WTC11 (cell line): Measurements from ENCODE around the gene RGS12. TPM values are rescaled to one million over a fixed set of nuclear protein-coding genes. Genes with fewer than 3 reads are reported as not detected.

Source experiments
- ATAC-seq: fragments of 200-7000 bp; cut with Tn5 transposase; 2 replicates; pipeline ENCODE4 v1.10.0; 2021; ENCODE audit warnings: mild to moderate bottlenecking, moderate library complexity
- CTCF ChIA-PET: fragments of 300-600 bp; sonication (Branson Sonifier 250); formaldehyde crosslinking; loops from one replicate; lab custom pipeline; 2021; ENCODE audit warnings: antibody characterized with exemption; lab: Charles Lee
- POLR2A ChIA-PET: fragments of 350-600 bp; sonication (Branson Sonifier 250); formaldehyde crosslinking; loops from one replicate; lab custom pipeline; 2021; ENCODE audit warnings: antibody characterized with exemption; lab: Charles Lee
- DNase-seq: peaks from one replicate; pipeline ENCODE4 v3.0.0; 2021; ENCODE audit warnings: low spot score
- H3K27ac Mint-ChIP-seq: 2 replicates; pipeline ENCODE4 v1.8.0; 2021; ENCODE audit warnings: mixed read lengths
- H3K27me3 Mint-ChIP-seq: 2 replicates; pipeline ENCODE4 v1.8.0; 2021; ENCODE audit warnings: low read depth, mild to moderate bottlenecking, moderate library complexity, mixed read lengths
- H3K36me3 Mint-ChIP-seq: 2 replicates; pipeline ENCODE4 v1.8.0; 2021; ENCODE audit warnings: mixed read lengths
- H3K4me1 Mint-ChIP-seq: 2 replicates; pipeline ENCODE4 v1.8.0; 2022; ENCODE audit warnings: mixed read lengths
- H3K4me3 Mint-ChIP-seq: 2 replicates; pipeline ENCODE4 v1.8.0; 2021; ENCODE audit warnings: mild to moderate bottlenecking, moderate library complexity, mixed read lengths
- H3K9me3 Mint-ChIP-seq: 2 replicates; pipeline ENCODE4 v1.8.0; 2021; ENCODE audit warnings: mixed read lengths
- ARID4B ChIP-seq: sonication (generic); formaldehyde crosslinking; IDR thresholded peaks from 2 replicates; pipeline ENCODE4 v1.8.0; 2023; ENCODE audit warnings: missing genetic modification reagents, mild to moderate bottlenecking, borderline replicate concordance
- ATF1 ChIP-seq: sonication (generic); formaldehyde crosslinking; IDR thresholded peaks from 2 replicates; pipeline ENCODE4 v1.8.1; 2023; ENCODE audit warnings: mild to moderate bottlenecking, moderate library complexity, missing genetic modification reagents
- ATF3 ChIP-seq: sonication (generic); formaldehyde crosslinking; conservative IDR thresholded peaks from 2 replicates; pipeline ENCODE4 v1.8.1; 2022; ENCODE audit warnings: mild to moderate bottlenecking, missing genetic modification reagents
- CBFB ChIP-seq: sonication (generic); formaldehyde crosslinking; IDR thresholded peaks from 2 replicates; pipeline ENCODE4 v1.8.1; 2022; ENCODE audit warnings: mild to moderate bottlenecking, low read depth, missing genetic modification reagents
- CTCF ChIP-seq: fragments of 200-600 bp; IDR thresholded peaks from 2 replicates; pipeline ENCODE4 v1.8.0; 2022; ENCODE audit warnings: antibody characterized with exemption
- GABPB1 ChIP-seq: sonication (generic); formaldehyde crosslinking; IDR thresholded peaks from 2 replicates; pipeline ENCODE4 v1.8.1; 2023; ENCODE audit warnings: mild to moderate bottlenecking, missing genetic modification reagents
- IRF1 ChIP-seq: sonication (generic); formaldehyde crosslinking; IDR thresholded peaks from 2 replicates; pipeline ENCODE4 v1.8.0; 2023; ENCODE audit warnings: missing genetic modification reagents
- MLX ChIP-seq: sonication (generic); formaldehyde crosslinking; IDR thresholded peaks from 2 replicates; pipeline ENCODE4 v1.8.1; 2023; ENCODE audit warnings: mild to moderate bottlenecking, missing genetic modification reagents, moderate library complexity
- NFATC4 ChIP-seq: fragments of 250-450 bp; sonication (Bioruptor Pico); IDR thresholded peaks from 2 replicates; pipeline ENCODE4 v1.9.0; 2021; ENCODE audit warnings: mild to moderate bottlenecking
- NFE2L1 ChIP-seq: sonication (generic); formaldehyde crosslinking; IDR thresholded peaks from 2 replicates; pipeline ENCODE4 v1.8.1; 2023; ENCODE audit warnings: missing genetic modification reagents
- USF1 ChIP-seq: sonication (generic); formaldehyde crosslinking; IDR thresholded peaks from 2 replicates; pipeline ENCODE4 v1.8.0; 2022; ENCODE audit warnings: mild to moderate bottlenecking, missing genetic modification reagents
- ZNF121 ChIP-seq: sonication (generic); formaldehyde crosslinking; IDR thresholded peaks from 2 replicates; pipeline ENCODE4 v1.8.0; 2023; ENCODE audit warnings: missing genetic modification reagents
- ZNF219 ChIP-seq: sonication (generic); formaldehyde crosslinking; IDR thresholded peaks from 2 replicates; pipeline ENCODE4 v1.8.0; 2023; ENCODE audit warnings: missing genetic modification reagents, mild to moderate bottlenecking, borderline replicate concordance
- ZNF423 ChIP-seq: fragments of 250-450 bp; sonication (Bioruptor Pico); IDR thresholded peaks from 2 replicates; pipeline ENCODE4 v2.1.2; 2022; ENCODE audit warnings: mild to moderate bottlenecking, moderate library complexity
- total RNA-seq: library from RNA; stranded (reverse); gene quantifications from 3 replicates; pipeline ENCODE4 v1.2.3, GENCODE V29; 2021
- TF ChIP-seq, protein P1 (sequence below): sonication (generic); formaldehyde crosslinking; IDR thresholded peaks from 2 replicates; pipeline ENCODE4 v1.8.1; 2023; ENCODE audit warnings: mild to moderate bottlenecking, moderate library complexity, missing genetic modification reagents
- TF ChIP-seq, protein P2 (sequence below): sonication (generic); formaldehyde crosslinking; IDR thresholded peaks from 2 replicates; pipeline ENCODE4 v1.8.1; 2022; ENCODE audit warnings: low read depth, mild to moderate bottlenecking, moderate library complexity, missing genetic modification reagents, borderline replicate concordance

RGS12 gene
- total RNA-seq, 1 experiment from 2014 or later = 21.0 TPM

DNA sequence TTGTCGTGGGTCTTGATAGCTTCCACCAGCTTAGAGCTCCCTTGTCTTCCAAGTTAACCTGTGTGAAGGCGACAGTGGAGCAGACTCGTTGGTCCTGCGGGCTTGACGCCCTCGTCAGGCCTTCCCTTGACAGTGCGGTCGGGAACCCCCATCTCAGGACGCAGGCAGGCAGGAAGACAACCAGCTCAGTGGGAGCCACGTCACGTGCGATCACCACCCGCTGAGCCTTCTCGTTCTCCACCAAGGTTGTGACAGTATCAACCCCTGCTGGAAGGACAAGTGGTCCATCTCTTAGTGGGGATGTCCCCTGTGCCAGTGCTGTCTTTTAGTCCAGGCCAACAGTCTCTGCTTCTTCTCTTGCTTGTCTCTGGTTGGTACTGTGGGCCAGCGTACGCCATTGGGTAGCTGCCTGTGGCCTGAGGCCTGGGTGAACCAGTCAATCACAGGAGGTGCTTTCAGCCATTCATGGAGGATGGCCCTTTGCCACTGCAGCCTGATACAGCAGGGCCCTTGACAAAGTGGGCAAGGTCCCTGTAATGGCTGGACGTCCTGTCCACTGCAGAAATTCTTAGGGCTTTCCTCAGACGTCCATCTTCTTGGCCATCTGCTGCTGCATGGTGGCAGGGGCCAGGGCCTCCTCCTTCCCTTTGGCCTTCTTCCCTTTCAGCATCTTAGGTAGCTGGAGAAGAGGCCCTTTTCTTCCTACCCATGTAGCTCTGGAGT, 31.4 kb downstream of the RGS12 start (continued):
- TF ChIP-seq ARID4B (CRISPR knock-in tag) = peak; percentile 43; the same call in 1 of the 2 replicates
- no peak for TF ChIP-seq ATF1 (CRISPR knock-in tag)
- TF ChIP-seq ATF3 (CRISPR knock-in tag) = no peak
- peak; percentile 24; the same call in 1 of the 2 replicates for TF ChIP-seq ZNF423 (CRISPR knock-in tag)
- no peak for TF ChIP-seq IRF1
- TF ChIP-seq NFE2L1 (CRISPR knock-in tag) = no peak
- TF ChIP-seq, protein P1, sequence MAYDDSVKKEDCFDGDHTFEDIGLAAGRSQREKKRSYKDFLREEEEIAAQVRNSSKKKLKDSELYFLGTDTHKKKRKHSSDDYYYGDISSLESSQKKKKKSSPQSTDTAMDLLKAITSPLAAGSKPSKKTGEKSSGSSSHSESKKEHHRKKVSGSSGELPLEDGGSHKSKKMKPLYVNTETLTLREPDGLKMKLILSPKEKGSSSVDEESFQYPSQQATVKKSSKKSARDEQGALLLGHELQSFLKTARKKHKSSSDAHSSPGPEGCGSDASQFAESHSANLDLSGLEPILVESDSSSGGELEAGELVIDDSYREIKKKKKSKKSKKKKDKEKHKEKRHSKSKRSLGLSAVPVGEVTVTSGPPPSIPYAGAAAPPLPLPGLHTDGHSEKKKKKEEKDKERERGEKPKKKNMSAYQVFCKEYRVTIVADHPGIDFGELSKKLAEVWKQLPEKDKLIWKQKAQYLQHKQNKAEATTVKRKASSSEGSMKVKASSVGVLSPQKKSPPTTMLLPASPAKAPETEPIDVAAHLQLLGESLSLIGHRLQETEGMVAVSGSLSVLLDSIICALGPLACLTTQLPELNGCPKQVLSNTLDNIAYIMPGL (CRISPR knock-in tag) = 0 out of 2 replicates have a peak, but pooled peaks have one; percentile 51

GRCh38 chr4:3328814-3329663, 36.2 kb downstream of the RGS12 start:
- ChIA-PET CTCF (interaction anchor here (0.6 to 2.0 kb wide), 3 partner anchors 10 to 106 kb away, joined by 3 to 12 read pairs (median 4); no protein-coding TSS in a partner anchor), POLR2A (no interaction called here)
- ATAC-seq = no peak
- Mint-ChIP-seq H3K9me3 (no peaks in the 10 kb centered on the region), H3K27me3 (no peaks in the 10 kb centered on the region), H3K36me3 (no peaks in the 10 kb centered on the region), H3K4me1 (peaks cover 4% of the 10 kb centered on the region), H3K27ac (no peak overlapping the region), H3K4me3 (no peak overlapping the region)
- no peak for DNase-seq
- no peak for TF ChIP-seq ATF3 (CRISPR knock-in tag)
- no peak for TF ChIP-seq CTCF
- TF ChIP-seq NFATC4 = no peak
- TF ChIP-seq, protein P2, sequence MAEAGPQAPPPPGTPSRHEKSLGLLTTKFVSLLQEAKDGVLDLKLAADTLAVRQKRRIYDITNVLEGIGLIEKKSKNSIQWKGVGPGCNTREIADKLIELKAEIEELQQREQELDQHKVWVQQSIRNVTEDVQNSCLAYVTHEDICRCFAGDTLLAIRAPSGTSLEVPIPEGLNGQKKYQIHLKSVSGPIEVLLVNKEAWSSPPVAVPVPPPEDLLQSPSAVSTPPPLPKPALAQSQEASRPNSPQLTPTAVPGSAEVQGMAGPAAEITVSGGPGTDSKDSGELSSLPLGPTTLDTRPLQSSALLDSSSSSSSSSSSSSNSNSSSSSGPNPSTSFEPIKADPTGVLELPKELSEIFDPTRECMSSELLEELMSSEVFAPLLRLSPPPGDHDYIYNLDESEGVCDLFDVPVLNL (CRISPR knock-in tag) = no peak
- TF ChIP-seq ZNF121 = no peak
- TF ChIP-seq MLX = no peak
- TF ChIP-seq USF1 = no peak
- TF ChIP-seq CBFB (CRISPR knock-in tag) = no peak
- TF ChIP-seq ZNF219 (CRISPR knock-in tag) = no peak
- no peak for TF ChIP-seq GABPB1 (CRISPR knock-in tag)
